GM18873 (cell line): ENCODE data around the gene LCN6.

ENCODE experiments used
- ATAC-seq: cut with Tn5 transposase; IDR thresholded peaks from one replicate; pipeline ENCODE4 v1.9.1; 2021; ENCODE audit warnings: mild to moderate bottlenecking, moderate library complexity, moderate number of reproducible peaks; ENCODE audit not compliant: unreplicated experiment, low FRiP score

Gene LCN6

DNA sequence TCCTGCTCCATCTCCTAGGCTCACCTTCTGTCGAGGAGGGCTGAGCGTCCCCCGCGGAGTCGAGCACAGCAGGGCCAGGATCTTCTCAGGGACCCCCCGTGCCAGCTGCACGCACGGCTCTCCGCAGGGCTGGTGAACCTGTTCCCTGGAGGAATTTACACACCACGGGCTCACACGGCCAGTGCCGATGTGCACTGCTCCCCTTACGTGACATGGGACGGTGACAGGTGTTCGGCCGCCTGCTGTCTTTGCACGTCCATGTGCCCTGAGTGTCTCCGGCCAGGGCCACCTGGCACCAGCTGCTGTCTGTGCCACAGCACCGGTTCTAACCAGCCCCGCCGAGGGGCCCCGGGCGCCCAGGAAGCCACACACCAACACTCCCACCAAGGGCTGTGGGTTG lies 52.4 kb downstream of the LCN6 start:
- ATAC-seq = no peak

- no peak for ATAC-seq
Measured at GRCh38 chr9:136695435-136695895, 52.9 kb downstream of the LCN6 start.

- ATAC-seq = no peak
Measured at GRCh38 chr9:136694872-136695247, 53.5 kb downstream of the LCN6 start.

- ATAC-seq = no peak
Measured at GRCh38 chr9:136694163-136694871, 54.0 kb downstream of the LCN6 start.
